GM12892 (cell line): ENCODE results near the gene FBXO24.

Experiments
- POLR2A ChIP-seq: IDR thresholded peaks from 2 replicates; pipeline ENCODE4 v1.6.1; 2011; ENCODE audit warnings: low read depth, low read length, control low read depth
- POLR2AphosphoS5 ChIP-seq: IDR thresholded peaks from 2 replicates; pipeline ENCODE4 v1.6.1; 2011; ENCODE audit warnings: low read depth, low read length, control low read depth

DNA sequence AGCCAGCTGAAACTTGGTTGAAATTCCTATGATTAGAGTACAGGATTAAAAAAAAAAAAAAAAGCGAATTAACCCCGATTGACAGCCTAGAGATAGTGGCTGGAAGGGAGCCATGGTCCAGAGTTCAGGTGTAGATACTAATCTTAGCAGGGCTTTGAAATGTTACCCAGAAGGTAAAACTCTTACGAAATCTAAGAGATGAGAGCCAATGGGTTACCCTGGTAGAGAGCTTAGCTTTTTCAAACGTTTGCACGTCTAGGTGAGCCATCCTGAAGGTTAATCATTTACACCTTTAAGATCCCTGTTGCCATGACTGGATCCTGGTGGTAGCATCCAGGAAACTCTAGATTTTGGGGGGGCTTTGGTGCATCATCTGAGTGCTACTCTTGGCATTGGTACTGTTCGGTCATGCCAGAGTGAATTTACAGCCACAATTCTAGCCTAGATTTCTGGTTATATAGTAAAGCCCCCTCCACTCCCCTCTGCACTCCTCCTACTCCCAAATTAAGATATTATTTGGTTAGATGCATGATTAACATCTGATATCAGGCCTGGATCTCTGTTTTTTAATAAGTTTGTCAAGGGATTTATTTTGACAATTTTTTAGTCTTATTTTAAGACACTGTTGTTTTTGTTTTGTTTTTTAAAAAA lies 45.9 kb upstream of the FBXO24 start:
- TF ChIP-seq POLR2A (no peak), POLR2AphosphoS5 (no peak)
